Endothelial cell of umbilical vein (primary cell): ENCODE measurements around the gene SORCS2. TPM values are rescaled to one million over a fixed set of nuclear protein-coding genes. Genes with fewer than 3 reads are reported as not detected.

Experiments
- BruUV-seq: library from RNA; stranded (reverse); fragments of 400-500 nt; replicated peaks from 2 replicates; lab custom pipeline; 2021; lab: Mats Ljungman, UMichigan
- CTCF ChIA-PET: fragments of 300-600, 350-600 bp; sonication (Branson Sonifier 250); formaldehyde crosslinking; loops from one replicate; lab custom pipeline; 2021; ENCODE audit warnings: antibody characterized with exemption, inconsistent platforms; lab: Charles Lee
- POLR2A ChIA-PET: fragments of 300-600, 350-600 bp; sonication (Branson Sonifier 250); formaldehyde crosslinking; loops from one replicate; lab custom pipeline; 2021; ENCODE audit warnings: antibody characterized with exemption, inconsistent platforms; lab: Charles Lee
- DNase-seq: peaks from one replicate; pipeline ENCODE4 v3.0.0-alpha.2; 2011; ENCODE audit warnings: low read depth, low spot score
- FAIRE-seq: peaks from 2 replicates; lab custom pipeline; 2011; peaks lifted over from hg19 to GRCh38; lab: Jason Lieb, UNC
- H2AFZ ChIP-seq: 2 replicates; pipeline ENCODE4 v1.6.0; 2012; ENCODE audit warnings: low read depth, low read length, control low read depth, inconsistent platforms
- H3K27ac ChIP-seq: 2 replicates; pipeline ENCODE4 v1.5.1; 2011; ENCODE audit warnings: low read depth, mild to moderate bottlenecking, control low read depth, low read length, moderate library complexity; ENCODE audit not compliant: insufficient read depth
- H3K27me3 ChIP-seq, 2 experiments: 2 replicates each; pipeline versions ENCODE4 v1.6.0 to v1.6.1; 2011; ENCODE audit warnings: low read length in 2 of 2, mixed read lengths in 1 of 2; ENCODE audit not compliant: control insufficient read depth in 2 of 2, insufficient read depth in 2 of 2
- H3K36me3 ChIP-seq, 2 experiments: 2 replicates in 1 of 2; 3 replicates in 1 of 2; pipeline ENCODE4 v1.5.1; 2011; ENCODE audit warnings: low read length in 2 of 2, mild to moderate bottlenecking in 1 of 2, moderate library complexity in 1 of 2; ENCODE audit not compliant: control insufficient read depth in 2 of 2, insufficient read depth in 2 of 2; ENCODE audit errors: extremely low read depth in 1 of 2
- H3K4me1 ChIP-seq: 3 replicates; pipeline ENCODE4 v1.5.1; 2011; ENCODE audit warnings: mild to moderate bottlenecking, low read length; ENCODE audit not compliant: control insufficient read depth, insufficient read depth; ENCODE audit errors: extremely low read depth
- H3K4me2 ChIP-seq: 2 replicates; pipeline ENCODE4 v1.6.1; 2011; ENCODE audit warnings: low read length, control low read depth, mixed read lengths; ENCODE audit not compliant: insufficient read depth
- H3K4me3 ChIP-seq, 3 experiments: fragments of 200-600 bp in 1 of 3; sonication (generic), shearing (Covaris generic) in 1 of 3; replicated peaks in 1 of 3; 2 replicates each; pipeline ENCODE4 v1.5.1; 2011 to 2016; ENCODE audit warnings: control low read depth in 3 of 3, low read length in 3 of 3, mild to moderate bottlenecking in 2 of 3, inconsistent platforms in 1 of 3, low read depth in 1 of 3, moderate library complexity in 1 of 3; ENCODE audit not compliant: insufficient read depth in 1 of 3
- H3K79me2 ChIP-seq: 2 replicates; pipeline ENCODE4 v1.6.0; 2012; ENCODE audit warnings: low read length, inconsistent platforms; ENCODE audit not compliant: control insufficient read depth, insufficient read depth
- H3K9ac ChIP-seq: replicated peaks from 2 replicates; pipeline ENCODE3; 2011; ENCODE audit warnings: low read length, control low read depth; ENCODE audit not compliant: insufficient read depth; ENCODE audit errors: extremely low read depth
- H3K9me1 ChIP-seq: replicated peaks from 3 replicates; pipeline ENCODE4 v1.6.0; 2011; ENCODE audit warnings: mild to moderate bottlenecking, low read length; ENCODE audit not compliant: control insufficient read depth, insufficient read depth; ENCODE audit errors: extremely low read depth
- H3K9me3 ChIP-seq: replicated peaks from 2 replicates; pipeline ENCODE4 v1.5.1; 2012; ENCODE audit warnings: low read length, inconsistent platforms; ENCODE audit not compliant: control insufficient read depth, insufficient read depth
- H4K20me1 ChIP-seq: replicated peaks from 2 replicates; pipeline ENCODE3; 2011; ENCODE audit warnings: mild to moderate bottlenecking, low read length; ENCODE audit not compliant: control insufficient read depth, insufficient read depth; ENCODE audit errors: extremely low read depth
- EZH2 ChIP-seq: IDR thresholded peaks from 2 replicates; pipeline ENCODE4 v1.6.1; 2012; ENCODE audit warnings: borderline replicate concordance, low read depth, mild to moderate bottlenecking, moderate library complexity, low read length, inconsistent platforms; ENCODE audit not compliant: severe bottlenecking
- FOS ChIP-seq: IDR thresholded peaks from 2 replicates; pipeline ENCODE4 v1.6.1; 2011; ENCODE audit warnings: mild to moderate bottlenecking, low read length, moderate library complexity, borderline replicate concordance; ENCODE audit not compliant: insufficient read depth
- GATA2 ChIP-seq: IDR thresholded peaks from 2 replicates; pipeline ENCODE4 v1.7.0; 2011; ENCODE audit warnings: low read depth, mild to moderate bottlenecking, moderate library complexity, mixed read lengths, low read length; ENCODE audit not compliant: insufficient read length, insufficient read depth
- JUN ChIP-seq: IDR thresholded peaks from 2 replicates; pipeline ENCODE4 v1.6.1; 2011; ENCODE audit warnings: borderline replicate concordance, low read depth; ENCODE audit not compliant: insufficient read length, insufficient read depth
- MYC ChIP-seq: IDR thresholded peaks from one replicate; pipeline ENCODE4 v1.6.1; 2011; ENCODE audit warnings: mild to moderate bottlenecking, low read depth, low read length
- POLR2A ChIP-seq: IDR thresholded peaks from 2 replicates; pipeline ENCODE4 v1.6.1; 2012; ENCODE audit warnings: low read depth, mild to moderate bottlenecking, control low read depth, low read length
- POLR2AphosphoS5 ChIP-seq: IDR thresholded peaks from 2 replicates; pipeline ENCODE4 v1.6.1; 2012; ENCODE audit warnings: low read depth, mild to moderate bottlenecking, control low read depth, low read length, moderate library complexity; ENCODE audit not compliant: insufficient read depth
- dilution Hi-C: fragments of 300-500 bp; cut with MboI; formaldehyde crosslinking; loops from one replicate; pipeline ENCODE4 v1.15.0; 2019; ENCODE audit warnings: low sequenced_read_pairs; ENCODE audit not compliant: extremely low pct_ligation_motif_present
- intact Hi-C: fragments of 100-400 bp; cut with micrococcal nuclease; formaldehyde crosslinking; loops from one replicate; pipeline ENCODE4 v1.10.0; 2022
- polyA plus RNA-seq, 4 experiments: library from polyadenylated mRNA; depleted of rRNA in 3 of 4; stranded (reverse) in 3 of 4; unstranded in 1 of 4; fragments of >200 nt; gene quantifications; 2 replicates each; pipeline versions ENCODE4 v1.2.1 to v1.2.3, GENCODE V29; 2011 to 2012; ENCODE audit warnings: missing spikeins in 1 of 4
- total RNA-seq: library from RNA; stranded (reverse); gene quantifications from 2 replicates; pipeline ENCODE4 v1.2.3, GENCODE V29; 2021
- TF ChIP-seq, protein P1 (sequence below): IDR thresholded peaks from 2 replicates; pipeline ENCODE4 v1.6.1; 2011; ENCODE audit not compliant: insufficient read depth, insufficient read length
- TF ChIP-seq, protein P2 (sequence below), 2 donors: IDR thresholded peaks; 1 replicate in 1 of 2; 2 replicates in 1 of 2; pipeline ENCODE4 v1.5.1; 2011; ENCODE audit warnings: low read length in 2 of 2, mild to moderate bottlenecking in 2 of 2, moderate library complexity in 2 of 2, control low read depth in 1 of 2, inconsistent platforms in 1 of 2, low read depth in 1 of 2; ENCODE audit not compliant: insufficient read depth in 1 of 2; ENCODE audit errors: extremely low read depth in 1 of 2

SORCS2 gene
- total and polyA plus RNA-seq, 2 donors (not counting 3 experiments of a cell fraction or from before 2014, with no cell fraction given), result not detected

GRCh38 chr4:7466215-7466614 lies 273.9 kb downstream of the SORCS2 start:
- Histone ChIP-seq H3K9ac (no peak overlapping the region), H3K4me3 (no peak overlapping the region), H3K4me2 (no peak overlapping the region), H3K36me3 (no peaks in the 10 kb centered on the region), H3K4me1 (no peaks in the 10 kb centered on the region), H3K27me3 (no peaks in the 10 kb centered on the region), H3K9me1 (no peaks in the 10 kb centered on the region), H2AFZ (no peak overlapping the region), H4K20me1 (no peaks in the 10 kb centered on the region), H3K79me2 (no peaks in the 10 kb centered on the region), H3K9me3 (no peaks in the 10 kb centered on the region), H3K27ac (no peak overlapping the region)
- POLR2A ChIA-PET, result no interaction called here
- no TSS peak for BruUV-seq
- intact Hi-C loops, result no loop called here
- DNase-seq (no peak), FAIRE-seq (no peak)
- TF ChIP-seq MYC (no peak), GATA2 (no peak), EZH2 (no peak), FOS (no peak), POLR2A (no peak), POLR2AphosphoS5 (no peak), JUN (no peak)
- TF ChIP-seq, protein P1, sequence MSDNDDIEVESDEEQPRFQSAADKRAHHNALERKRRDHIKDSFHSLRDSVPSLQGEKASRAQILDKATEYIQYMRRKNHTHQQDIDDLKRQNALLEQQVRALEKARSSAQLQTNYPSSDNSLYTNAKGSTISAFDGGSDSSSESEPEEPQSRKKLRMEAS, result no peak
- TF ChIP-seq, protein P2, sequence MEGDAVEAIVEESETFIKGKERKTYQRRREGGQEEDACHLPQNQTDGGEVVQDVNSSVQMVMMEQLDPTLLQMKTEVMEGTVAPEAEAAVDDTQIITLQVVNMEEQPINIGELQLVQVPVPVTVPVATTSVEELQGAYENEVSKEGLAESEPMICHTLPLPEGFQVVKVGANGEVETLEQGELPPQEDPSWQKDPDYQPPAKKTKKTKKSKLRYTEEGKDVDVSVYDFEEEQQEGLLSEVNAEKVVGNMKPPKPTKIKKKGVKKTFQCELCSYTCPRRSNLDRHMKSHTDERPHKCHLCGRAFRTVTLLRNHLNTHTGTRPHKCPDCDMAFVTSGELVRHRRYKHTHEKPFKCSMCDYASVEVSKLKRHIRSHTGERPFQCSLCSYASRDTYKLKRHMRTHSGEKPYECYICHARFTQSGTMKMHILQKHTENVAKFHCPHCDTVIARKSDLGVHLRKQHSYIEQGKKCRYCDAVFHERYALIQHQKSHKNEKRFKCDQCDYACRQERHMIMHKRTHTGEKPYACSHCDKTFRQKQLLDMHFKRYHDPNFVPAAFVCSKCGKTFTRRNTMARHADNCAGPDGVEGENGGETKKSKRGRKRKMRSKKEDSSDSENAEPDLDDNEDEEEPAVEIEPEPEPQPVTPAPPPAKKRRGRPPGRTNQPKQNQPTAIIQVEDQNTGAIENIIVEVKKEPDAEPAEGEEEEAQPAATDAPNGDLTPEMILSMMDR (IDR thresholded peaks at IDR 0.05; ENCODE audit: extremely low read depth in 1 of 2, insufficient read depth in 1 of 2, low read depth in 1 of 2, low read length in 2 of 2), result no peak
- dilution Hi-C loops, result no loop called here
- CTCF ChIA-PET, result no interaction called here
